Gastroesophageal sphincter (tissue), 3 donors: ENCODE measurements around the gene RPL27A.

ENCODE experiments used
- CTCF ChIP-seq, 4 experiments: fragments of 200-600 bp in 2 of 4; fragments of 450-650 bp in 2 of 4; sonication (generic) in 1 of 4; IDR thresholded peaks; one replicate each; pipeline ENCODE4 v1.5.1; 2017 to 2019; ENCODE audit warnings: antibody characterized with exemption in 4 of 4, mild to moderate bottlenecking in 2 of 4, moderate library complexity in 2 of 4
- POLR2A ChIP-seq, 2 donors: fragments of 450-650 bp; IDR thresholded peaks; one replicate each; pipeline ENCODE4 v1.6.1; 2017; ENCODE audit warnings: antibody characterized with exemption in 2 of 2, mild to moderate bottlenecking in 2 of 2, moderate library complexity in 1 of 2

GRCh38 chr11:8638300-8638699, 44.3 kb upstream of the RPL27A start:
- no peak for TF ChIP-seq POLR2A (IDR thresholded peaks at IDR 0.05)
- TF ChIP-seq CTCF (IDR thresholded peaks at IDR 0.05) = no peak
